ENCODE measurements around the gene PGM5. TPM values are rescaled to one million over a fixed set of nuclear protein-coding genes. Genes with fewer than 3 reads are reported as not detected.

Gene PGM5
- total RNA-seq, 1 donor = 0.36 TPM

DNA sequence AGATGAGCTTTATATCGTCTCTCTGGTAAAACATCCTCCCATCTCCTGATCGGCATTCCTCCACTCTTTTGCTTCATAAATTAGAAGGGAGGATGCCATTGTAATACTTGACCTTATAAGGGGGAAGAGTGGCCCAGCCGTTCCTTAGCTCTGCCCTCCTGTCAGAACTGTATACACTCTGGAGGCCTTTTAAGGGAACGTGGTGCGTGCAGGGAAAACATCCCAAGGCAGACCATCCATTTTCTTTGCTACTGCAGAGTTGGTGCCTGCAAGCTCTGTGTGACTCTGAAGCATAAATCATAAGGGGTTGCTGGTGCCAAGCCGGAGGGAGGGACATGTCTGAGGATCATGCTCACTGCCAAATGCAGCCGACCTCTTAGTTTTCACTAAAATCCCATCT lies 90.4 kb downstream of the PGM5 start:
- H3K4me1 ChIP-seq (ENCODE audit: insufficient read depth, low read length) = no peaks in the 10 kb centered on the region
- H3K79me2 ChIP-seq (ENCODE audit: insufficient read depth, low read length) = no peaks in the 10 kb centered on the region
- no peak overlapping the region for H2AFZ ChIP-seq (ENCODE audit: low read length)
- H3K27me3 ChIP-seq (ENCODE audit: insufficient read depth, low read length) = no peaks in the 10 kb centered on the region
- no peak overlapping the region for H3K4me3 ChIP-seq (ENCODE audit: insufficient read depth, low read length)
- H3K27ac ChIP-seq (ENCODE audit: low read depth, low read length) = no peak overlapping the region
- TF ChIP-seq, protein P1, sequence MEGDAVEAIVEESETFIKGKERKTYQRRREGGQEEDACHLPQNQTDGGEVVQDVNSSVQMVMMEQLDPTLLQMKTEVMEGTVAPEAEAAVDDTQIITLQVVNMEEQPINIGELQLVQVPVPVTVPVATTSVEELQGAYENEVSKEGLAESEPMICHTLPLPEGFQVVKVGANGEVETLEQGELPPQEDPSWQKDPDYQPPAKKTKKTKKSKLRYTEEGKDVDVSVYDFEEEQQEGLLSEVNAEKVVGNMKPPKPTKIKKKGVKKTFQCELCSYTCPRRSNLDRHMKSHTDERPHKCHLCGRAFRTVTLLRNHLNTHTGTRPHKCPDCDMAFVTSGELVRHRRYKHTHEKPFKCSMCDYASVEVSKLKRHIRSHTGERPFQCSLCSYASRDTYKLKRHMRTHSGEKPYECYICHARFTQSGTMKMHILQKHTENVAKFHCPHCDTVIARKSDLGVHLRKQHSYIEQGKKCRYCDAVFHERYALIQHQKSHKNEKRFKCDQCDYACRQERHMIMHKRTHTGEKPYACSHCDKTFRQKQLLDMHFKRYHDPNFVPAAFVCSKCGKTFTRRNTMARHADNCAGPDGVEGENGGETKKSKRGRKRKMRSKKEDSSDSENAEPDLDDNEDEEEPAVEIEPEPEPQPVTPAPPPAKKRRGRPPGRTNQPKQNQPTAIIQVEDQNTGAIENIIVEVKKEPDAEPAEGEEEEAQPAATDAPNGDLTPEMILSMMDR (IDR thresholded peaks at IDR 0.05; ENCODE audit: extremely low read depth, low read depth, low read length) = no peak
- no peaks in the 10 kb centered on the region for H3K36me3 ChIP-seq (ENCODE audit: insufficient read depth, low read length)
- no peak overlapping the region for H3K4me2 ChIP-seq (ENCODE audit: insufficient read depth, low read length)
- no peak for DNase-seq (ENCODE audit: insufficient read length, low spot score, missing footprints)
- no peaks in the 10 kb centered on the region for H4K20me1 ChIP-seq (ENCODE audit: insufficient read depth, low read length)
- H3K9me3 ChIP-seq (ENCODE audit: low read depth, low read length) = no peaks in the 10 kb centered on the region

- no peak for DNase-seq (ENCODE audit: insufficient read length, low spot score, missing footprints)
- no peak overlapping the region for H3K27ac ChIP-seq (ENCODE audit: low read depth, low read length)
- H3K4me2 ChIP-seq (ENCODE audit: insufficient read depth, low read length) = no peak overlapping the region
- H3K27me3 ChIP-seq (ENCODE audit: insufficient read depth, low read length) = no peaks in the 10 kb centered on the region
- H3K79me2 ChIP-seq (ENCODE audit: insufficient read depth, low read length) = no peaks in the 10 kb centered on the region
- H3K9me3 ChIP-seq (ENCODE audit: low read depth, low read length) = no peaks in the 10 kb centered on the region
- H3K4me3 ChIP-seq (ENCODE audit: insufficient read depth, low read length) = no peak overlapping the region
- H2AFZ ChIP-seq (ENCODE audit: low read length) = no peak overlapping the region
- no peaks in the 10 kb centered on the region for H3K4me1 ChIP-seq (ENCODE audit: insufficient read depth, low read length)
- no peaks in the 10 kb centered on the region for H4K20me1 ChIP-seq (ENCODE audit: insufficient read depth, low read length)
- H3K36me3 ChIP-seq (ENCODE audit: insufficient read depth, low read length) = no peaks in the 10 kb centered on the region
- TF ChIP-seq, protein P1 (IDR thresholded peaks at IDR 0.05; ENCODE audit: extremely low read depth, low read depth, low read length) = no peak
Measured at GRCh38 chr9:68447611-68448010, 91.2 kb downstream of the PGM5 start.

DNA sequence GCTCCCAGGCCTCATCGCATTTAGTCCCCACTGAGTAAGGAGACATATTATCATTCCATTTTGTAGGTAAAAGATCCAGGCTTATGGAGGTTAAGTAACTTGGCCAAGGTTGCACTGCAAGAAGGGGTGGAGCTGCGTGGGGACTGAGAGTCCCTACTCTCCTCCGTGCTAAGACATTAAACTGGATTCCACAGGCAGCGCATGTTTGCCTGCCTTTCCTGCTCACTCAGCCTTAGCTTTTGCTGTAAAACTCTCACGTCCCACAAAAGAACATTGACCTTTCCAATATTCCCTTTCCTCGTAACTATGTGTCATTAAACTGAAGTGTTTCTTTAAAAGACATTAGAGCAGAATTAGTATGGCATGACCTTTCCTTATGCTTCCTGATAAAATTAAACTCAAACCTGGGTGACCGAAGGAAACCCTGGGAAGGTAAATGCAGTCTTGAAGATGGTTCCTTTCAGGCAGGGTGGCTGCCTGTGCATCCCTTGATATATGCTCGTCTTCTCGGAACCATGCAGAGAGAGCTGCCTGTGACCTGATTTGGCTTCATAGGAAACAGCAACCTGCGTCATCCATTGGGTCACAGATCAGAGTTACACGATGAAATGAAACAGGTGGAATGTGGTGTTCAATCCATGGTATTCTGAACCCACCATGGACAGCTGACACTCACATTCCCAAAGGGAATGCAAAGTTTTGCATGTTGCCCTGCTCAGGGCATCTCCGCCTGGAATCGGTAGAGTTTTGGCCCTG lies 98.3 kb downstream of the PGM5 start:
- no peaks in the 10 kb centered on the region for H3K27me3 ChIP-seq (ENCODE audit: insufficient read depth, low read length)
- no peak overlapping the region for H3K4me2 ChIP-seq (ENCODE audit: insufficient read depth, low read length)
- H2AFZ ChIP-seq (ENCODE audit: low read length) = no peak overlapping the region
- H3K9me3 ChIP-seq (ENCODE audit: low read depth, low read length) = no peaks in the 10 kb centered on the region
- no peaks in the 10 kb centered on the region for H3K36me3 ChIP-seq (ENCODE audit: insufficient read depth, low read length)
- H3K27ac ChIP-seq (ENCODE audit: low read depth, low read length) = no peak overlapping the region
- H4K20me1 ChIP-seq (ENCODE audit: insufficient read depth, low read length) = no peaks in the 10 kb centered on the region
- H3K4me1 ChIP-seq (ENCODE audit: insufficient read depth, low read length) = no peaks in the 10 kb centered on the region
- H3K4me3 ChIP-seq (ENCODE audit: insufficient read depth, low read length) = no peak overlapping the region
- TF ChIP-seq, protein P1 (IDR thresholded peaks at IDR 0.05; ENCODE audit: extremely low read depth, low read depth, low read length) = no peak
- no peaks in the 10 kb centered on the region for H3K79me2 ChIP-seq (ENCODE audit: insufficient read depth, low read length)
- no peak for DNase-seq (ENCODE audit: insufficient read length, low spot score, missing footprints)

- Histone ChIP-seq H3K79me2 (ENCODE audit: insufficient read depth, low read length) (no peaks in the 10 kb centered on the region), H3K27me3 (ENCODE audit: insufficient read depth, low read length) (no peaks in the 10 kb centered on the region), H2AFZ (ENCODE audit: low read length) (no peak overlapping the region), H3K4me2 (ENCODE audit: insufficient read depth, low read length) (no peak overlapping the region), H3K4me3 (ENCODE audit: insufficient read depth, low read length) (no peak overlapping the region), H3K27ac (ENCODE audit: low read depth, low read length) (no peak overlapping the region), H4K20me1 (ENCODE audit: insufficient read depth, low read length) (no peaks in the 10 kb centered on the region), H3K9me3 (ENCODE audit: low read depth, low read length) (no peaks in the 10 kb centered on the region), H3K36me3 (ENCODE audit: insufficient read depth, low read length) (no peaks in the 10 kb centered on the region), H3K4me1 (ENCODE audit: insufficient read depth, low read length) (no peaks in the 10 kb centered on the region)
- TF ChIP-seq, protein P1 (IDR thresholded peaks at IDR 0.05; ENCODE audit: extremely low read depth, low read depth, low read length) = no peak
- DNase-seq (ENCODE audit: insufficient read length, low spot score, missing footprints) = no peak
Measured at GRCh38 chr9:68455451-68455850, 99.0 kb downstream of the PGM5 start.

Data from osteoblast (primary cell).